ENCODE results near the gene SPTLC1.
"Not testable (repeated sequence)": the region's sequence is repeated elsewhere in the genome, so short reads cannot be mapped to it uniquely, and the experiment has no call there.

SPTLC1 gene

GRCh38 chr9:92151691-92152393 is 36.6 kb upstream of the SPTLC1 start:
- Histone ChIP-seq H3K27ac (ENCODE audit: low read depth, low read length) (no peak overlapping the region), H3K4me1 (ENCODE audit: control insufficient read depth, insufficient read depth, low read length) (peaks cover 10% of the 10 kb centered on the region), H3K9ac (ENCODE audit: low read length) (no peak overlapping the region), H3K36me3 (ENCODE audit: control insufficient read depth, insufficient read depth, low read length) (no peaks in the 10 kb centered on the region), H3K27me3 (ENCODE audit: control insufficient read depth, insufficient read depth, low read length) (no peaks in the 10 kb centered on the region), H3K4me3 (ENCODE audit: low read depth, low read length) (no peak overlapping the region), H3K9me3 (ENCODE audit: control insufficient read depth, insufficient read depth, low read depth, low read length) (no peaks in the 10 kb centered on the region)

DNA sequence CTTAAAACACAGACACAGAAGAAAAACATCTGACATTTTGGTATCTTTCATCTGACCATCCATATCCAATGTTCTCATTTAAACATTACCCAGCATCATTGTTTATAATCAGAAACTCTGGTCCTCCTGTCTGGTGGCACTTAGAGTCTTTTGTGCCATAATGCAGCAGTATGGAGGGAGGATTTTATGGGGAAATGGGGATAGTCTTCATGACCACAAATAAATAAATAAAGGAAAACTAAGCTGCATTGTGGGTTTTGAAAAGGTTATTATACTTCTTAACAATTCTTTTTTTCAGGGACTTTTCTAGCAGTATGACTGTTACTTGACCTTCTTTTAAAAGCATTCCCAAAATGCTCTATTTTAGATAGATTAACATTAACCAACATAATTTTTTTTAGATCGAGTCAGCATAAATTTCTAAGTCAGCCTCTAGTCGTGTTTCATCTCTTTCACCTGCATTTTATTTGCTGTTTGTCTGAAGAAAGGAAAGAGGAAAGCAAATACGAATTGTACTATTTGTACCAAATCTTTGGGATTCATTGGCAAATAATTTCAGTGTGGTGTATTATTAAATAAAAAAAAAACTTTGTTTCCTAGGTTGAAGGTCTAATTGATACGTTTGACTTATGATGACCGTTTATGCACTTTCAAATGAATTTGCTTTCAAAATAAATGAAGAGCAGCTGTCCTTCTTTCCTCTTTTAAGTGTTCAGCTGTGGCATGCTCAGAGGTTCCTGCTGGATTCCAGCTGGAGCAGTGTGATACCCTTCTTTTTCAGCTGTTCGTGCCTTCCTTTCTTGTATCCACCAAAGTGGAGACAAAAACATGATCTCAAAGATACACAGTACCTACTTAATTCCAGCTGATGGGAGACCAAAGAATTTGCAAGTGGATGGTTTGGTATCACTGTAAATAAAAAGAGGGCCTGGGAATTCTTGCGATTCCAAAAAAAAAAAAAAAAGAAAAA is 35.6 kb upstream of the SPTLC1 start:
- H3K4me1 ChIP-seq (ENCODE audit: control insufficient read depth, insufficient read depth, low read length): peaks cover 14% of the 10 kb centered on the region
- not testable (repeated sequence) for H3K9ac ChIP-seq (ENCODE audit: low read length); H3K9me3 ChIP-seq (ENCODE audit: control insufficient read depth, insufficient read depth, low read depth, low read length); H3K27ac ChIP-seq (ENCODE audit: low read depth, low read length); H3K27me3 ChIP-seq (ENCODE audit: control insufficient read depth, insufficient read depth, low read length); H3K4me3 ChIP-seq (ENCODE audit: low read depth, low read length); H3K36me3 ChIP-seq (ENCODE audit: control insufficient read depth, insufficient read depth, low read length)

DNA sequence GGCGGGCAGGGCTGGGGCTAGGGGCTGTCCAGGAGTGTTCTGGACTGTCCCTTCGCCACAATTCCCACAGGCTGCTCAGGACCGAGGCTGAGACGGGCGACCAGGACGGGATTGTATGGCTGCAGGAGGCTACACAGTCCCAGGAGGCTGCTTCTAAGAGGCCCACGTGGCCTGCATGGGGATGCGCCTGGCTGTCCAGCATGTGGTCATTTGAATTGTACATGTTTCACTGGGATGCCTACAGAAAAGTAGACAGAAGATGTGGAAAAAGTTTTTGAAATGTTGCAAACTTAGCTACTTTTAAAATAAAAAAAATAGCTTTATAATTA is 32.6 kb upstream of the SPTLC1 start:
- H3K27ac ChIP-seq (ENCODE audit: low read depth, low read length): peak overlapping the region; percentile 76
- no peaks in the 10 kb centered on the region for H3K36me3 ChIP-seq (ENCODE audit: control insufficient read depth, insufficient read depth, low read length)
- peak overlapping the region; percentile 70 for H3K9ac ChIP-seq (ENCODE audit: low read length)
- H3K4me3 ChIP-seq (ENCODE audit: low read depth, low read length): no peak overlapping the region
- peaks cover 14% of the 10 kb centered on the region for H3K4me1 ChIP-seq (ENCODE audit: control insufficient read depth, insufficient read depth, low read length)
- no peaks in the 10 kb centered on the region for H3K9me3 ChIP-seq (ENCODE audit: control insufficient read depth, insufficient read depth, low read depth, low read length)
- 0 out of 2 replicates have a peak, but pooled peaks cover under 1% of the 10 kb centered on the region for H3K27me3 ChIP-seq (ENCODE audit: control insufficient read depth, insufficient read depth, low read length)

GRCh38 chr9:92147030-92147851 is 32.0 kb upstream of the SPTLC1 start:
- Histone ChIP-seq H3K27ac (ENCODE audit: low read depth, low read length) (peak overlapping the region; percentile 76), H3K9ac (ENCODE audit: low read length) (peak overlapping the region; percentile 70), H3K4me3 (ENCODE audit: low read depth, low read length) (peak overlapping the region; percentile 31)

DNA sequence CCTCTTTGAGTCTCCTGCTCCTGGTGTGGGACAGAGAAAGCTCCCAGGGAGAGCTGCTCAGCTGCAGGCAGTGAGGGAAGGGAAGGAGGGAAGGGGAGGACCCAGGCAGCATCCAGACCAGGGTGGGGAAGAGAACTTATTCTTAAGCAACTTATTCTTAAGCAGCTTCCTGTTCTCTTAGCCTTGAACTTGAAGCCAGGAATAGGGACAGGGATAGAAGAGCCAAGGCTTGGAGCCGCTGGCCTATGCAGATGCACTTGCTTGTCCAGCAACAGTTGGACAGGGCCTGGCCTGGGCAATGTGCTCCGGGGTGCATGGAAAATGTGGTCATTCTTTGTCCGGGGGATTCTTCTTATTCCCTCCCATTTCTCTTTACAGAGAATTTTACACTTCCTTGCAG is 31.4 kb upstream of the SPTLC1 start:
- Histone ChIP-seq H3K4me3 (ENCODE audit: low read depth, low read length) (peak overlapping the region; percentile 31; the same call in 1 of the 2 replicates), H3K27me3 (ENCODE audit: control insufficient read depth, insufficient read depth, low read length) (peaks cover 12% of the 10 kb centered on the region), H3K9ac (ENCODE audit: low read length) (no peak overlapping the region), H3K9me3 (ENCODE audit: control insufficient read depth, insufficient read depth, low read depth, low read length) (no peaks in the 10 kb centered on the region), H3K4me1 (ENCODE audit: control insufficient read depth, insufficient read depth, low read length) (peaks cover 15% of the 10 kb centered on the region), H3K27ac (ENCODE audit: low read depth, low read length) (no peak overlapping the region), H3K36me3 (ENCODE audit: control insufficient read depth, insufficient read depth, low read length) (no peaks in the 10 kb centered on the region)

More at GRCh38 chr9:92147030-92147851, 32.0 kb upstream of the SPTLC1 start:
- Histone ChIP-seq H3K4me1 (ENCODE audit: control insufficient read depth, insufficient read depth, low read length) (peaks cover 14% of the 10 kb centered on the region), H3K36me3 (ENCODE audit: control insufficient read depth, insufficient read depth, low read length) (no peaks in the 10 kb centered on the region), H3K27me3 (ENCODE audit: control insufficient read depth, insufficient read depth, low read length) (peaks cover 7% of the 10 kb centered on the region; the same call in 1 of the 2 replicates), H3K9me3 (ENCODE audit: control insufficient read depth, insufficient read depth, low read depth, low read length) (no peaks in the 10 kb centered on the region)

DNA sequence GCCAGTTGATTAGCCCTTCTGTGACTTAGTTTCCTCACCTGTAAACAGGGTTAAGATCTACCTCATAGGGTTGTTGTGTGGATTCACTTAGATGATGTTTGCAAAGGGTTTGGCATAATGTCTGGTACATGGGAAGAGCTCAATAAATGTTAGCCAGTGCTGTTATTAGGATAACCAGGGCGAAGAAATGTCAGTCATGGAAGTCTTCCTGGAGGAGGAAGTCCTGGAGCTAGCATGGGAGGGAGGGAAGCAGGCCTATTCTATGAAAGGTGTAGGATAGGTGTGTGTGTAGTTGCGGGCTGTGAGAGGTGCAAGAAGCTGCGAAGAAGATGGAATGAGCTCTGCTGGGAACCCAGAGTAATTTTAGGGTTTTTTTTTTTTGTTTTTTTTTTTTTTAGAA is 30.6 kb upstream of the SPTLC1 start:
- H3K27ac ChIP-seq (ENCODE audit: low read depth, low read length); H3K36me3 ChIP-seq (ENCODE audit: control insufficient read depth, insufficient read depth, low read length); H3K4me3 ChIP-seq (ENCODE audit: low read depth, low read length); H3K9ac ChIP-seq (ENCODE audit: low read length); H3K9me3 ChIP-seq (ENCODE audit: control insufficient read depth, insufficient read depth, low read depth, low read length): not testable (repeated sequence)
- Histone ChIP-seq H3K27me3 (ENCODE audit: control insufficient read depth, insufficient read depth, low read length) (peaks cover 20% of the 10 kb centered on the region), H3K4me1 (ENCODE audit: control insufficient read depth, insufficient read depth, low read length) (peaks cover 20% of the 10 kb centered on the region)

DNA sequence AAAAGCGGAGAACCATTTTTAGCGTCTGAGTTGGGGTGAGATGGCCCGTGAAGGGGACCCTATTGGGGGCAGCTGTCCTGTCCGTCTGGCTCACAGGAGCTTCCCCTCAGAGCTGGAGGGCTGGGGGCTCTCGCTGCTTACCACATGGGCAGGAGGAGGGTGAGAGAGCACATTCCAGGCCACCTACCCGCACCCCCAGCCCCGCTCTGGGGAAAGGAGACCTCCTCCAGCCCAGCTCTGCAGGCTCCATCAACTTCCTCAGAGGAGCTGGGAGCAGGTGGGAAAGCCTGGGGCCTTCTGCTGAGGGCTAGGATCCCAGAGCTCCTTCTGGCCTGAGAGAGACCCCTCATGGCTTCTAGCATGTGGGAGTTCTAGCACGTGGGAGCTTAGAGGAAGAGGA is 27.1 kb upstream of the SPTLC1 start:
- peaks cover 19% of the 10 kb centered on the region for H3K4me1 ChIP-seq (ENCODE audit: control insufficient read depth, insufficient read depth, low read length)
- H3K36me3 ChIP-seq (ENCODE audit: control insufficient read depth, insufficient read depth, low read length): no peaks in the 10 kb centered on the region
- H3K27ac ChIP-seq (ENCODE audit: low read depth, low read length): no peak overlapping the region
- peaks cover 25% of the 10 kb centered on the region for H3K27me3 ChIP-seq (ENCODE audit: control insufficient read depth, insufficient read depth, low read length)
- H3K9ac ChIP-seq (ENCODE audit: low read length): no peak overlapping the region
- H3K9me3 ChIP-seq (ENCODE audit: control insufficient read depth, insufficient read depth, low read depth, low read length): no peaks in the 10 kb centered on the region
- no peak overlapping the region for H3K4me3 ChIP-seq (ENCODE audit: low read depth, low read length)

- peak overlapping the region; percentile 36 for H3K9ac ChIP-seq (ENCODE audit: low read length)
- peaks cover 10% of the 10 kb centered on the region; the same call in 1 of the 2 replicates for H3K4me1 ChIP-seq (ENCODE audit: control insufficient read depth, insufficient read depth, low read length)
- H3K36me3 ChIP-seq (ENCODE audit: control insufficient read depth, insufficient read depth, low read length): no peaks in the 10 kb centered on the region
- H3K9me3 ChIP-seq (ENCODE audit: control insufficient read depth, insufficient read depth, low read depth, low read length): no peaks in the 10 kb centered on the region
- no peak overlapping the region for H3K27ac ChIP-seq (ENCODE audit: low read depth, low read length)
- H3K4me3 ChIP-seq (ENCODE audit: low read depth, low read length): peak overlapping the region; percentile 61
- peaks cover 25% of the 10 kb centered on the region for H3K27me3 ChIP-seq (ENCODE audit: control insufficient read depth, insufficient read depth, low read length)
These were observed 26.2 kb upstream of the SPTLC1 start for GRCh38 chr9:92141144-92142129.

- Histone ChIP-seq H3K36me3 (ENCODE audit: control insufficient read depth, insufficient read depth, low read length) (no peaks in the 10 kb centered on the region), H3K4me3 (ENCODE audit: low read depth, low read length) (peak overlapping the region; percentile 61), H3K4me1 (ENCODE audit: control insufficient read depth, insufficient read depth, low read length) (peaks cover 10% of the 10 kb centered on the region; the same call in 1 of the 2 replicates)
These were observed 25.5 kb upstream of the SPTLC1 start for GRCh38 chr9:92140754-92141143.

More at GRCh38 chr9:92140754-92141143, 25.5 kb upstream of the SPTLC1 start:
- no peaks in the 10 kb centered on the region for H3K9me3 ChIP-seq (ENCODE audit: control insufficient read depth, insufficient read depth, low read depth, low read length)
- H3K27ac ChIP-seq (ENCODE audit: low read depth, low read length): no peak overlapping the region
- no peak overlapping the region for H3K9ac ChIP-seq (ENCODE audit: low read length)
- H3K27me3 ChIP-seq (ENCODE audit: control insufficient read depth, insufficient read depth, low read length): peaks cover 25% of the 10 kb centered on the region

Measured in HUES6 (cell line).